ENCODE measurements around the gene RHOT1. TPM values are rescaled to one million over a fixed set of nuclear protein-coding genes. Genes with fewer than 3 reads are reported as not detected.
"Not testable (repeated sequence)": the region's sequence is repeated elsewhere in the genome, so short reads cannot be mapped to it uniquely, and the experiment has no call there.

RHOT1 gene
- total and polyA plus RNA-seq, 7 experiments from 2014 or later: 24.3 to 31.7 (median 29.3) TPM

DNA sequence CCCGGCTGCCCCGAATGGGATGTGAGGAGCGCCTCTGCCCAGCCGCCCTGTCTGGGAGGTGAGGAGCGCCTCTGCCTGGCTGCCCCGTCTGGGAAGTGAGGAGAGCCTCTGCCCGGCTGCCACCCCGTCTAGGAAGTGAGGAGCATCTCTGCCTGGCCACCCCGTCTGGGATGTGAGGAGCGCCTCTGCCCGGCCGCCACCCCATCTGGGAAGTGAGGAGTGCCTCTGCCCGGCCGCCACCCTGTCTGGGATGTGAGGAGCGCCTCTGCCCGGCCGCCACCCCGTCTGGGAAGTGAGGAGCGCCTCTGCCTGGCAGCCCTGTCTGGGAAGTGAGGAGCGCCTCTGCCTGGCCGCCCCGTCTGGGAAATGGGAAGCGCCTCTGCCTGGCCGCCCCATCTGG lies 36.4 kb downstream of the RHOT1 start:
- intact Hi-C loops (cut with micrococcal nuclease); DNase-seq; H3K4me1 ChIP-seq (ENCODE audit: control insufficient read depth in 2 of 2, insufficient read depth in 2 of 2, low read length in 2 of 2); H3K27me3 ChIP-seq (ENCODE audit: control insufficient read depth in 2 of 2, insufficient read depth in 2 of 2, low read length in 2 of 2); H3K27me3 Mint-ChIP-seq; H3K9me3 ChIP-seq (ENCODE audit: control insufficient read depth in 2 of 3, low read length in 3 of 3); H3K9me3 Mint-ChIP-seq; H3K4me1 Mint-ChIP-seq; CTCF ChIA-PET; H3K4me3 Mint-ChIP-seq; H3K27ac ChIP-seq (ENCODE audit: low read depth, low read length); H3K27ac Mint-ChIP-seq; H3K4me3 ChIP-seq (ENCODE audit: low read length); ATAC-seq: not testable (repeated sequence)
- POLR2A ChIA-PET: interaction anchor here (0.7 kb wide), 1 partner anchor 200 kb away, joined by 3 read pairs; no protein-coding TSS in a partner anchor
- H3K36me3 ChIP-seq (ENCODE audit: control insufficient read depth in 2 of 3, insufficient read depth in 3 of 3, low read length in 3 of 3): peaks cover 0 to 42% (median 10%) of the 10 kb centered on the region in 3 experiments
- H3K36me3 Mint-ChIP-seq: peaks cover 11 to 65% (median 46%) of the 10 kb centered on the region in 5 donors

- ATAC-seq; CTCF ChIA-PET; H3K9me3 Mint-ChIP-seq; H3K9me3 ChIP-seq (ENCODE audit: control insufficient read depth in 2 of 3, low read length in 3 of 3); H3K27me3 ChIP-seq (ENCODE audit: control insufficient read depth in 2 of 2, insufficient read depth in 2 of 2, low read length in 2 of 2); H3K27ac Mint-ChIP-seq; DNase-seq; H3K4me1 ChIP-seq (ENCODE audit: control insufficient read depth in 2 of 2, insufficient read depth in 2 of 2, low read length in 2 of 2); H3K4me3 Mint-ChIP-seq; H3K27ac ChIP-seq (ENCODE audit: low read depth, low read length); intact Hi-C loops (cut with micrococcal nuclease); H3K4me1 Mint-ChIP-seq; H3K27me3 Mint-ChIP-seq; H3K4me3 ChIP-seq (ENCODE audit: low read length): not testable (repeated sequence)
- H3K36me3 Mint-ChIP-seq: peaks cover 11 to 64% (median 49%) of the 10 kb centered on the region in 5 donors
- H3K36me3 ChIP-seq (ENCODE audit: control insufficient read depth in 2 of 3, insufficient read depth in 3 of 3, low read length in 3 of 3): peaks cover 0 to 46% (median 7%) of the 10 kb centered on the region in 3 experiments
- POLR2A ChIA-PET: interaction anchor here (0.7 kb wide), 1 partner anchor 200 kb away, joined by 3 read pairs; no protein-coding TSS in a partner anchor
Observed at GRCh38 chr17:32179103-32179502, 36.8 kb downstream of the RHOT1 start.

GRCh38 chr17:32179526-32179925 lies 37.2 kb downstream of the RHOT1 start:
- H3K27me3 Mint-ChIP-seq; H3K4me3 Mint-ChIP-seq; H3K4me1 ChIP-seq (ENCODE audit: control insufficient read depth in 2 of 2, insufficient read depth in 2 of 2, low read length in 2 of 2); H3K27ac Mint-ChIP-seq; H3K9me3 ChIP-seq (ENCODE audit: control insufficient read depth in 2 of 3, low read length in 3 of 3); H3K27me3 ChIP-seq (ENCODE audit: control insufficient read depth in 2 of 2, insufficient read depth in 2 of 2, low read length in 2 of 2); H3K27ac ChIP-seq (ENCODE audit: low read depth, low read length); H3K4me3 ChIP-seq (ENCODE audit: low read length); CTCF ChIA-PET; ATAC-seq; DNase-seq; intact Hi-C loops (cut with micrococcal nuclease); H3K4me1 Mint-ChIP-seq; H3K9me3 Mint-ChIP-seq: not testable (repeated sequence)
- H3K36me3 Mint-ChIP-seq: peaks cover 11 to 62% (median 49%) of the 10 kb centered on the region in 5 donors
- POLR2A ChIA-PET: interaction anchor here (0.7 kb wide), 1 partner anchor 200 kb away, joined by 3 read pairs; no protein-coding TSS in a partner anchor
- peaks cover 0 to 46% (median 2%) of the 10 kb centered on the region in 3 experiments for H3K36me3 ChIP-seq (ENCODE audit: control insufficient read depth in 2 of 3, insufficient read depth in 3 of 3, low read length in 3 of 3)

GRCh38 chr17:32180262-32180661 lies 38.0 kb downstream of the RHOT1 start:
- CTCF ChIA-PET; H3K9me3 ChIP-seq (ENCODE audit: control insufficient read depth in 2 of 3, low read length in 3 of 3); H3K27ac Mint-ChIP-seq; H3K4me1 ChIP-seq (ENCODE audit: control insufficient read depth in 2 of 2, insufficient read depth in 2 of 2, low read length in 2 of 2); H3K4me3 Mint-ChIP-seq; ATAC-seq; H3K9me3 Mint-ChIP-seq; intact Hi-C loops (cut with micrococcal nuclease); H3K4me3 ChIP-seq (ENCODE audit: low read length); DNase-seq; H3K27me3 ChIP-seq (ENCODE audit: control insufficient read depth in 2 of 2, insufficient read depth in 2 of 2, low read length in 2 of 2); H3K4me1 Mint-ChIP-seq; H3K27me3 Mint-ChIP-seq; H3K27ac ChIP-seq (ENCODE audit: low read depth, low read length): not testable (repeated sequence)
- H3K36me3 Mint-ChIP-seq: peaks cover 11 to 55% (median 41%) of the 10 kb centered on the region in 5 donors
- peaks cover 0 to 42% (median 3%) of the 10 kb centered on the region in 3 experiments for H3K36me3 ChIP-seq (ENCODE audit: control insufficient read depth in 2 of 3, insufficient read depth in 3 of 3, low read length in 3 of 3)
- POLR2A ChIA-PET: interaction anchor here (1.3 kb wide), 1 partner anchor 9 kb away, joined by 3 read pairs; no protein-coding TSS in a partner anchor

DNA sequence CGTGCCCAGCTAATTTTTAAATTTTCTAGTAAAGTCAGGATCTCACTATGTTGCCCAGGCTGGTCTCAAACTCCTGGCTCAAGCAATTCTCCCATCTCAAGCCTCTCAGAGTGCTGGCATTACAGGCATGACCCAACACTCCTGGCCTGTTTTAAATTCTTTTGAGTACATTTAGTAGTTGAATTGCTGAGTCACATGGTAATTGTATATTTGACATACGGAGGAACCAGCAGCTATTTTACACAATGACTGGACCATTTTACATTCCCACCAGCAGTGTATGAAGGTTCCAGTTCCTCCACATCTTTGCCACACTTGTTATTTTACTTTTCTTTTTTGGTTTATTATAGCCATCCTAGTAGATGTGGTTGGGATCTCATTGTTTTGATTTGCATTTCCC lies 43.6 kb downstream of the RHOT1 start:
- ChIA-PET POLR2A (no interaction called here), CTCF (interaction anchor here (1.4 kb wide), 1 partner anchor 9 kb away, joined by 3 read pairs; no protein-coding TSS in a partner anchor)
- Histone ChIP-seq H3K9me3 (ENCODE audit: control insufficient read depth in 2 of 3, low read length in 3 of 3) (no peaks in the 10 kb centered on the region), H3K36me3 (ENCODE audit: control insufficient read depth in 2 of 3, insufficient read depth in 3 of 3, low read length in 3 of 3) (peaks cover 0 to 17% (median 3%) of the 10 kb centered on the region in 3 experiments), H3K27me3 (ENCODE audit: control insufficient read depth in 2 of 2, insufficient read depth in 2 of 2, low read length in 2 of 2) (no peaks in the 10 kb centered on the region), H3K27ac (ENCODE audit: low read depth, low read length) (no peak overlapping the region), H3K4me1 (ENCODE audit: control insufficient read depth in 2 of 2, insufficient read depth in 2 of 2, low read length in 2 of 2) (no peaks in the 10 kb centered on the region), H3K4me3 (ENCODE audit: low read length) (no peak overlapping the region)
- no peak overlapping the region for H3K27ac Mint-ChIP-seq
- DNase-seq (no peak), ATAC-seq (no peak)
- H3K9me3 Mint-ChIP-seq: peaks cover 0 to 3% (median 0%) of the 10 kb centered on the region in 11 donors
- peaks cover 5 to 30% (median 16%) of the 10 kb centered on the region in 5 donors for H3K36me3 Mint-ChIP-seq
- peaks cover 0 to 4% (median 0%) of the 10 kb centered on the region in 7 donors for H3K4me1 Mint-ChIP-seq
- H3K27me3 Mint-ChIP-seq: no peaks in the 10 kb centered on the region
- no peak overlapping the region for H3K4me3 Mint-ChIP-seq
- intact Hi-C loops (cut with micrococcal nuclease): no loop called here

DNA sequence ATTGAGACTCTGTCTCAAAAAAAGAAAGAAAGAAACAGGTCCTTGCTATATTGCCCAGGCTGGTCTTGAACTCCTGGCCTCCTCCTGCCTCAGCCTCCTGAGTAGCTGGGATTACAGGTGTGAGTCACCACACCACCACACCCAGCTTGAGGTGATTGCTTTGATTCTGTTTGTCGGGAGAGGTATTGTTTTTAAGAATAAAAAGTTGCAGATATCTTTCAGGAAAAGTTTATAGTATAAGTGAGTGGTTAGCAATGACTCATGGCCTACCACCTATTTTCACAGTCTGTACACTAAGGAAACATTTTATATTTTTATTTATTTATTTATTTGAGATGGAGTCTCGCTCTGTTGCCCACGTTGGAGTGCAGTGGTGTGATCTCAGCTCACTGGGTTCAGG lies 45.0 kb downstream of the RHOT1 start:
- H3K36me3 Mint-ChIP-seq: peaks cover 0 to 25% (median 8%) of the 10 kb centered on the region in 5 donors
- POLR2A ChIA-PET: no interaction called here
- no peaks in the 10 kb centered on the region for H3K4me1 Mint-ChIP-seq
- CTCF ChIA-PET: interaction anchor here (0.5 kb wide), 1 partner anchor 9 kb away, joined by 4 read pairs; no protein-coding TSS in a partner anchor
- H3K27ac Mint-ChIP-seq: no peak overlapping the region
- H3K9me3 Mint-ChIP-seq: no peaks in the 10 kb centered on the region
- no peaks in the 10 kb centered on the region for H3K27me3 ChIP-seq (ENCODE audit: control insufficient read depth in 2 of 2, insufficient read depth in 2 of 2, low read length in 2 of 2)
- no peak overlapping the region for H3K27ac ChIP-seq (ENCODE audit: low read depth, low read length)
- DNase-seq (no peak), ATAC-seq (no peak)
- no peaks in the 10 kb centered on the region for H3K27me3 Mint-ChIP-seq
- H3K4me3 Mint-ChIP-seq: no peak overlapping the region
- H3K4me3 ChIP-seq (ENCODE audit: low read length): no peak overlapping the region
- H3K9me3 ChIP-seq (ENCODE audit: control insufficient read depth in 2 of 3, low read length in 3 of 3): no peaks in the 10 kb centered on the region
- peaks cover 0 to 17% (median 3%) of the 10 kb centered on the region in 3 experiments for H3K36me3 ChIP-seq (ENCODE audit: control insufficient read depth in 2 of 3, insufficient read depth in 3 of 3, low read length in 3 of 3)
- H3K4me1 ChIP-seq (ENCODE audit: control insufficient read depth in 2 of 2, insufficient read depth in 2 of 2, low read length in 2 of 2): no peaks in the 10 kb centered on the region
- intact Hi-C loops (cut with micrococcal nuclease): no loop called here

- no peaks in the 10 kb centered on the region for H3K27me3 Mint-ChIP-seq
- Histone ChIP-seq H3K4me3 (ENCODE audit: low read length) (no peak overlapping the region), H3K36me3 (ENCODE audit: control insufficient read depth in 2 of 3, insufficient read depth in 3 of 3, low read length in 3 of 3) (peaks cover 3 to 15% (median 6%) of the 10 kb centered on the region in 3 experiments), H3K9me3 (ENCODE audit: control insufficient read depth in 2 of 3, low read length in 3 of 3) (no peaks in the 10 kb centered on the region), H3K4me1 (ENCODE audit: control insufficient read depth in 2 of 2, insufficient read depth in 2 of 2, low read length in 2 of 2) (no peaks in the 10 kb centered on the region), H3K27me3 (ENCODE audit: control insufficient read depth in 2 of 2, insufficient read depth in 2 of 2, low read length in 2 of 2) (no peaks in the 10 kb centered on the region), H3K27ac (ENCODE audit: low read depth, low read length) (no peak overlapping the region)
- H3K9me3 Mint-ChIP-seq: no peaks in the 10 kb centered on the region
- H3K4me3 Mint-ChIP-seq: no peak overlapping the region
- CTCF ChIA-PET: interaction anchor here (0.6 kb wide), 1 partner anchor 1054 kb away, joined by 3 read pairs; no protein-coding TSS in a partner anchor
- ATAC-seq: no peak
- intact Hi-C loops (cut with micrococcal nuclease): no loop called here
- no peak overlapping the region for H3K27ac Mint-ChIP-seq
- no peaks in the 10 kb centered on the region for H3K4me1 Mint-ChIP-seq
- POLR2A ChIA-PET: no interaction called here
- no peak for DNase-seq
- peaks cover 0 to 27% (median 12%) of the 10 kb centered on the region in 5 donors for H3K36me3 Mint-ChIP-seq
Observed at GRCh38 chr17:32189343-32189742, 47.0 kb downstream of the RHOT1 start.

All from naive thymus-derived CD4-positive, alpha-beta T cell (primary cell).